SIG-M5 (cell line): ENCODE measurements around the gene SERPINB8.

Experiments
- DNase-seq: peaks from one replicate; lab custom pipeline; 2025; lab: John Stamatoyannopoulos, UW

SERPINB8 gene

DNA sequence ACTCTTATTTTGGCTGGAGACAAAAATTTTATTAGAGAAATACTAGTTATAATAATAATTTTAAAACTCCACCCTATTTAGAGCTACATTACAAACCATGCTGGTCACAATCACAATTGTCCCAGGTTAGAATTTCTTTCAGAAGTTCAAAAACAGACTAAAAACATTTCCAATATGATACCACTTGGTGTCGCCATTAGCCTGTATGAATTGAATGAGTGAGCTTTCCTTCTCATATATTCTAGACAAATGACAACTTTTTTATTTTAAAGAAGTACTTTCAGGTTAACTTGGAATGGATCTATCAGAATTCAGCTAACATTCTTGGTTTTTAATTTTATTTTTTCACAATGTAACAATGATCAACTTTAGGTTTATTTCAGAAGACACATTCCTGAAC, 48.0 kb downstream of the SERPINB8 start:
- no peak for DNase-seq

DNA sequence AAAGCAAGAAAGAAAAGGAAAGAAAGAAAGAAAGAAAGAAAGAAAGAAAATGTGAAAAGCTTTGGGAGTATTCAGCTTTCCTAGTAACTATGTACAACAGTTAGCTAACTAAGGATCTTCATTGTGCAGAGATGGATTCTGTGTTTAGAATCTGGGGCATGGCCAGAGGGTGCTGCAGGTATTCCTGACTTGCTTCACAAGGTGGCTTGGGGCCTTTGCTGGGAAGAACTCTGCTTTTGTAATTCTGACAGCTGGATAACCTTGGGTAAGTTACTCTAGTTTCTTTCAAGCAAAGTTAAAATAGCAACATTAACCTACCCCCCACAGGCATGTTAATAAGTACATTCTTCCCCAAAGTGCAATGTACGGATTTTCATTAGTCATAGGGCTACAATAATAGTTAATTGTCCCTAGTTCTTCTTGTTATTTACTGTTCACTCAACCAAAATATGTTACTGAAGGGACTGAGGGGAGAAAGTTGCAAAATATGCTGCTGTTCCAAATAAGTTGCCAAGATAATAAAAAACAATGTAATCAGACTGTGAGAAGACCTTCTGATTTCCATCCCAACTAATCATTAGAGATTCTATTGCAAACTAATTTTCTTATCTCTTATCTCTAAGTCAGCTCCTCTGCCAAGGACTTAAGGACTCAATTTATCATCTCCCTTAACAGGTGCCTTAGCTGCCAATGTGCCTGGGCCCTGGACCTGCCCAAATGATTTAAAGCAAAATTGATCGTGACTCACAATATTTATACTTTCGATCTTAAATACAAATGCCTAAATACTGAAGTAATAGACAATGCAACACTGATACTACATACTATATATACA, 50.3 kb downstream of the SERPINB8 start:
- no peak for DNase-seq

DNA sequence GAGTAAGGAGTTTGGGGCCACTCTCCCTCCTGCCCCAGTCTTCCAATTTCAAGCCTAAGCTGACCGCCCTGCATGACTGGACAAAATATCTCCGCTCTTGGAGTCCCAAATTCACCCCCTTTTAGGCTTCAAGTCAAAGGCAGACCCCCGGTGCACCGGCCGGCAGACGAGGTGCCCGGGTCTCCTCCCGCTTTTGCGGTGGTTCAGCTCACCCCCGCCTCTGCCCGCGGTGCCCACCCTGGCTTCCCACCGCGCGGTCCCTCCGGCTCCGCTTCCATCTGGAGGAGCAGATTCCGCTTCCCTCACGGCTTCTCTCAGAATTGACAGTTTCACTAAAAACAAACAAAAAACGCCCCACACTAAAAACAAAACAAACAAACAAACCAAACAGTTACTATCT, 56.5 kb downstream of the SERPINB8 start:
- no peak for DNase-seq

DNA sequence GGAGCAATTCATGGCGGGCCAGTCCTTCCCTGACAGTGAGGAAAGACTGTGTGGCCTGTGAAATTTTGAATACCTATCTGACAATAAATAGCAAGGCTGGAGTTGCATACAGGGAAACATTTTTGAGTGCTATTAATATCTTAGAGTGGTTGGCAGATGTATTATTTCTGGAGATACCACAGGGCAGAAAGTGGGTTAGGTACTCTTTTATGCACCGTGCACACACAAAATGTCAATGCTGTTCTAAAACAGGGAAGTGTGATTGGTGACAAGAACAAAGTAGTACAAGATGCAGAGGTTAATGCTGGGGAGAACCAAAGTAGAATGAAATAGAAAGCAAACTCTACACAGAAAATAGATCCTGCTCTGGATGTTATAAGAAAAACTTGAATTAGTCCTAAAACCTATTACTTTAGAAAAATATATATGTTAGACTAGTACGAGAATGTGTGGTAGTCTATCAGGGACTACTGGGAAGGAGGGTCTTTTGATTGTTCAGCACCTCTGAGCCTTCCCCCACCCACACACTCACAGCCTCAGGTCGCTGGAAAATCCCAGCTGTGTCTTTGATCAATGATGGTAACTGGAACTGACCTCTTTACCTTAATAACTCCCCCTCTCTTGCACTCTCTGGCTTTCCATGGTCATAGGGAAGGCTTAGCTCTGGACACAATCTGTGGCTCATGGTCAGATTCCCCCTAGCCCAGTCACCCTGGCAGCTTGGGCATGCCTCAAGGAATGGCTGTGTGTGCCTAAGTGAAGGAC, 58.2 kb downstream of the SERPINB8 start:
- DNase-seq, result no peak

DNA sequence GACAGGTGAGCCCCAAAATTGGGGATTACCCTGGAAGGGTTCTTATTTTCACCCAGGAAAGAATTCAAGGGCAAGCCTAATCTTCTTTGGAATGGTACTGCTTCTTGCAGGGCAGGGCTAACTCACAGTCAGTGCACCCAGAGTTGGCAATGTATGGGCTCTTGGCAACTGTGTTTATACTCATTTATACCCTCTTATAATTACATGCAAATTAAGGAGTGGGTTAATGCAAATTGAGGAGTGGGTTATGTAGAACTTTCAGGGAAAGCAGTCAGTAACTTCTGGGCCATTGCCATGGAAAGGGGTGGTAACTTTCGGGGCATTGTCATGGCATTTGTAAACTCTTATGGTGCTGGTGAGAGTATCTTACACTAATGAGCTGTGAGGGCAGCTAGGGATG, 59.2 kb downstream of the SERPINB8 start:
- DNase-seq, result no peak

DNA sequence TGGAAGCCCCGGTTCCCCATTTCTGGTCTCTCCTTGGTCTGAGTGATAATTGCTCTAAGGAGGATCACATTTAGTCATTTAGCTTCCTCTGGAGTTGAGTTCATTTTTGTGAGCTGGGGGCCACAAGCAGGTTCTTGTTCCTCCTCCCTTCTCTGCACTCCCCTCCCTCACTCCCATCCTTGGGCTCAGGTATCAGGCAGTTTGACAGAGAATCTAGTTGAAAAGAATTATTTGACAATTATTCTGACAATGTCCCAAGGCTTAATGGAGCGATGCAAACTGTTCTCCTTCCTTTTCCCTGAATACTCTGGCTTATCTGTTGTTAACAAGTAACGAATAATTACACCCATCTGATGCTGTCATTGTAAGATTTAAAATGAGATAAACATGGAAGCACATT, 61.5 kb downstream of the SERPINB8 start:
- DNase-seq, result no peak

DNA sequence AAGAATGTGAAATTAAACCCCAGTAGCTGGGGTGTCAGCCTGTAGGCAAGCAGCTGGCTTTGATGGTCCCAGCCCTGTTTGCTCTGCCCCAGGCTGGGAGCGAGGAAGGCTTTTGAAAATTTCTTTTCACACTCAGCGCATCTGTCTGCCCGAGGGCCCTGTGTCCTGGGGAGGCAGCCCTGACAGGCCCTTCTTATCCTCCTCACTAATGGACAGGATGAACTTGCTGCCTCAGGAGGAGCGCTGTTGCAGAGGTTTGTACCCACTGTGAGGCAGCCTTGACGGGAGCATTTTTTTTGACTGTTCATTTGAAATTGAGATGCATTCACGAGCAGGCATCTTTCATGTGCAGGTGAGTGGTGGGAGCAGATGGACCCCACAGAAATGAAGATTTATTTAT, 62.4 kb downstream of the SERPINB8 start:
- DNase-seq, result no peak

DNA sequence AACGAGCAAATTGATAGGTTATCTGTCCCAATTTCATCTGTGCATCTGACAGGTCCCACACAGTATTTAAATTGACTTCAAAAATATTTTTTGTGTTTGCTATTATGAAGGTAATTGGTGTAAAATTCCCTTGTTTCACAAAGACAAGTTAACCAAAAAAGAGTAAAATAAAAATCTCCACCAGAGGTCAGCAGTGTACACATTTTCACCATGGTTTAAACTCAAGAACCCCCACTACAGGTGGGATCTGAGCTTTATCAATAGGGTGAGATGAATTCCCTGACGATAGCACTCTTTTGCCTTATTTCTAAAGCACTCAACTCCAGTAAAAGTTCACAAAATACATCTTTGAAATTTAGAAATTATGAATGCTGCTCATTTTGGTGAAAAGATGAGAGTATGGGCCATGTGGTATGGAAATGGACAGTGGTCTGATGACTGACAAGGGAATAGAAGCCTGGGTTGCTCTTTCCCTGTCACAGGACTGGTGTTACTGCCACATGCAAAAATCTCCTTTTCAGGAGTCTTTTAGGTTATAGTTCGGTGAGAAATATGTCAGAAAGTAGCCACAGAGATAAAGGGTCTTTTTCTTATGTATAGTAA, 68.0 kb downstream of the SERPINB8 start:
- DNase-seq, result no peak
